WERI-Rb-1 (cell line): ENCODE measurements around the gene DSE.

Source experiments
- DNase-seq: peaks from one replicate; pipeline ENCODE4 v3.0.0-alpha.2; 2020
- H3K27ac ChIP-seq: fragments of 250-450 bp; sonication (Bioruptor Pico); 2 replicates; pipeline ENCODE4 v1.5.1; 2020; ENCODE audit warnings: mild to moderate bottlenecking, moderate library complexity
- H3K27me3 ChIP-seq: fragments of 250-450 bp; sonication (Bioruptor Pico); 2 replicates; pipeline ENCODE4 v1.5.1; 2021; ENCODE audit warnings: mild to moderate bottlenecking, low read depth, moderate library complexity; ENCODE audit not compliant: insufficient read depth, severe bottlenecking
- H3K36me3 ChIP-seq: fragments of 250-450 bp; sonication (Bioruptor Pico); 2 replicates; pipeline ENCODE4 v1.5.1; 2020; ENCODE audit warnings: mild to moderate bottlenecking, moderate library complexity
- H3K4me3 ChIP-seq: 2 replicates; pipeline ENCODE4 v1.5.1; 2011; ENCODE audit warnings: low read depth, mild to moderate bottlenecking, control low read depth, low read length
- H3K9me3 ChIP-seq: fragments of 250-450 bp; sonication (Bioruptor Pico); 2 replicates; pipeline ENCODE4 v1.5.1; 2021; ENCODE audit warnings: mild to moderate bottlenecking, moderate library complexity; ENCODE audit not compliant: severe bottlenecking
- CTCF ChIP-seq: IDR thresholded peaks from 2 replicates; pipeline ENCODE4 v1.5.1; 2011; ENCODE audit warnings: low read depth, mild to moderate bottlenecking, control low read depth, inconsistent platforms, low read length

Gene DSE

DNA sequence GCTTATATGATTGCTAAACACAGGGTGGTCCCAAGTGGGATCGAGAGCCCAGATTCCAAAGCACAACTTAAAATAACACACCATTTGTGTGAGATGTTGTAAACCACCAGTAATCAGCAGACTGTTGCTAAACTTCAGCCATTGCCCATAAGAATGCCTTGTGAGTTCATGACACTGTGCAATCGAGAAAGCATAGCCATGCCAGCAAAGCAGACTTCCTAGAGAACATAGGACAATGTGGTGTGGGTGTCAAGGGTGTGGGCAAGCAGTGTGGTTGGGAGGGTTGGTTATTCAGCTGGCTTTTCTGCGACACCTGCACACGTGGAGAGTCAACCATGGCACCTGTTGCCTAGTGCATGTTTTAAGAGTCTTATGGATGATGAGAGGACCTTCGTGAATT, 74.4 kb downstream of the DSE start:
- TF ChIP-seq CTCF = no peak
- Histone ChIP-seq H3K27me3 (no peaks in the 10 kb centered on the region), H3K27ac (no peak overlapping the region), H3K4me3 (no peak overlapping the region), H3K36me3 (no peaks in the 10 kb centered on the region), H3K9me3 (no peaks in the 10 kb centered on the region)
- DNase-seq = no peak

GRCh38 chr6:116446399-116446798, 75.7 kb downstream of the DSE start:
- no peaks in the 10 kb centered on the region for H3K9me3 ChIP-seq
- no peak for TF ChIP-seq CTCF
- no peak overlapping the region for H3K27ac ChIP-seq
- H3K27me3 ChIP-seq = no peaks in the 10 kb centered on the region
- no peaks in the 10 kb centered on the region for H3K36me3 ChIP-seq
- no peak for DNase-seq
- no peak overlapping the region for H3K4me3 ChIP-seq

GRCh38 chr6:116447052-116447451, 76.3 kb downstream of the DSE start:
- Histone ChIP-seq H3K4me3 (no peak overlapping the region), H3K36me3 (no peaks in the 10 kb centered on the region), H3K9me3 (no peaks in the 10 kb centered on the region), H3K27ac (no peak overlapping the region), H3K27me3 (no peaks in the 10 kb centered on the region)
- no peak for DNase-seq
- TF ChIP-seq CTCF = no peak

- no peak for DNase-seq
- H3K27ac ChIP-seq = no peak overlapping the region
- H3K9me3 ChIP-seq = no peaks in the 10 kb centered on the region
- no peak overlapping the region for H3K4me3 ChIP-seq
- H3K27me3 ChIP-seq = no peaks in the 10 kb centered on the region
- TF ChIP-seq CTCF = no peak
- H3K36me3 ChIP-seq = no peaks in the 10 kb centered on the region
Measured at GRCh38 chr6:116447496-116448011, 76.8 kb downstream of the DSE start.

GRCh38 chr6:116449565-116449964, 78.8 kb downstream of the DSE start:
- H3K27ac ChIP-seq = no peak overlapping the region
- H3K4me3 ChIP-seq = no peak overlapping the region
- DNase-seq = no peak
- H3K27me3 ChIP-seq = no peaks in the 10 kb centered on the region
- no peaks in the 10 kb centered on the region for H3K36me3 ChIP-seq
- H3K9me3 ChIP-seq = no peaks in the 10 kb centered on the region
- no peak for TF ChIP-seq CTCF

DNA sequence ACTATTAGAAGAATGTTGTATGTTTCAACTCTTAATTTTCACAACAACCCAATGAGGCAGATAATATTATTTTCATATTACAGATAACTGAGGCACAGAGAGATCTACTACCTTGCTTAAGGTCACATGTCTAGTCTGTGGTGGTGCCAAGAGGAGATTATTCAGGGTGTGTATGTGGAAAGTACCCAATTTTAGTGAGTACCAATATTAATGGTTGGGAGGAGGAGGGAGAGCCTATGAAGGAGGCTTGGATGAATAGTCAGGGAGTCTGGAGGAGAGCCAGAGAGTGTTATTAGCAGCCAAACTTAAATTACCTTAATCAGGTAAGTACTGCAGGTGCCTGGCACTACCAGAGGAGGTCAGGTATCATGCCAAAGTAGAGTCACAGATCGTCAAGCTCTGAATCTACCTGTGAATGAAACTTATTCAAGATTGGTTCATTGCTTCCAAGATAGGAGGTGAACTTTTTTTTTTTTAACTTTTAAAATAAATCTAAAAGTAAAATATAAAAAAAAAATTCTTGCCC, 79.5 kb downstream of the DSE start:
- no peaks in the 10 kb centered on the region for H3K9me3 ChIP-seq
- TF ChIP-seq CTCF = no peak
- H3K27ac ChIP-seq = no peak overlapping the region
- DNase-seq = no peak
- H3K36me3 ChIP-seq = no peaks in the 10 kb centered on the region
- no peak overlapping the region for H3K4me3 ChIP-seq
- H3K27me3 ChIP-seq = no peaks in the 10 kb centered on the region
